Trophoblast cell (in vitro differentiated cells and primary cell): ENCODE data around the gene IL9.

Experiments used
- DNase-seq, 2 donors: peaks; one replicate each; pipeline ENCODE4 v3.0.0-alpha.2; 2016
- H2AFZ ChIP-seq: 2 replicates; pipeline ENCODE4 v1.6.1; 2013; ENCODE audit warnings: low read length, moderate library complexity, mild to moderate bottlenecking; ENCODE audit not compliant: insufficient read depth, poor library complexity
- H2AK5ac ChIP-seq: 2 replicates; pipeline ENCODE4 v1.6.1; 2013; ENCODE audit warnings: mild to moderate bottlenecking, low read length
- H2BK120ac ChIP-seq: 2 replicates; pipeline ENCODE4 v1.6.1; 2013; ENCODE audit warnings: low read length, mild to moderate bottlenecking, moderate library complexity; ENCODE audit not compliant: insufficient read depth, poor library complexity
- H2BK12ac ChIP-seq: 2 replicates; pipeline ENCODE4 v1.6.1; 2013; ENCODE audit warnings: mild to moderate bottlenecking, low read length, moderate library complexity
- H2BK5ac ChIP-seq: 2 replicates; pipeline ENCODE4 v1.6.1; 2013; ENCODE audit warnings: low read length, low read depth, moderate library complexity, mild to moderate bottlenecking; ENCODE audit not compliant: poor library complexity
- H3K14ac ChIP-seq: 2 replicates; pipeline ENCODE4 v1.6.1; 2013; ENCODE audit warnings: mild to moderate bottlenecking, low read length
- H3K18ac ChIP-seq: 2 replicates; pipeline ENCODE4 v1.6.1; 2013; ENCODE audit warnings: mild to moderate bottlenecking, low read length
- H3K23ac ChIP-seq: 2 replicates; pipeline ENCODE4 v1.6.1; 2013; ENCODE audit warnings: low read length
- H3K27ac ChIP-seq: 2 replicates; pipeline ENCODE4 v1.5.1; 2013; ENCODE audit warnings: low read depth, mild to moderate bottlenecking, inconsistent platforms, low read length, moderate library complexity
- H3K27me3 ChIP-seq: 2 replicates; pipeline ENCODE4 v1.6.1; 2013; ENCODE audit warnings: inconsistent platforms, mild to moderate bottlenecking, low read length, moderate library complexity; ENCODE audit not compliant: insufficient read depth
- H3K36me3 ChIP-seq, 2 experiments: 1 replicate in 1 of 2; 2 replicates in 1 of 2; pipeline ENCODE4 v1.6.1; 2013; ENCODE audit warnings: low read length in 2 of 2, mild to moderate bottlenecking in 2 of 2, moderate library complexity in 1 of 2; ENCODE audit not compliant: insufficient read depth in 2 of 2, control insufficient read depth in 1 of 2
- H3K4ac ChIP-seq: 2 replicates; pipeline ENCODE4 v1.6.1; 2013; ENCODE audit warnings: low read depth, mild to moderate bottlenecking, low read length, moderate library complexity
- H3K4me1 ChIP-seq, 2 experiments: 1 replicate in 1 of 2; 2 replicates in 1 of 2; pipeline ENCODE4 v1.6.1; 2013; ENCODE audit warnings: low read length in 2 of 2, mild to moderate bottlenecking in 2 of 2, moderate library complexity in 1 of 2; ENCODE audit not compliant: insufficient read depth in 2 of 2, control insufficient read depth in 1 of 2
- H3K4me2 ChIP-seq: 2 replicates; pipeline ENCODE4 v1.6.1; 2013; ENCODE audit warnings: inconsistent platforms, mild to moderate bottlenecking, low read length, moderate library complexity
- H3K4me3 ChIP-seq: 2 replicates; pipeline ENCODE4 v1.5.1; 2013; ENCODE audit warnings: mild to moderate bottlenecking, low read depth, low read length, inconsistent platforms
- H3K79me1 ChIP-seq: one replicate; pipeline ENCODE4 v1.6.1; 2013; ENCODE audit warnings: low read length
- H3K79me2 ChIP-seq: 2 replicates; pipeline ENCODE4 v1.6.1; 2013; ENCODE audit warnings: low read length, mild to moderate bottlenecking; ENCODE audit not compliant: control insufficient read depth, insufficient read depth, poor library complexity
- H3K9ac ChIP-seq: 2 replicates; pipeline ENCODE4 v1.6.1; 2013; ENCODE audit warnings: mild to moderate bottlenecking, low read length
- H3K9me3 ChIP-seq: 2 replicates; pipeline ENCODE4 v1.6.1; 2013; ENCODE audit warnings: low read depth, mild to moderate bottlenecking, control low read depth, inconsistent platforms, low read length; ENCODE audit not compliant: insufficient read depth
- H4K12ac ChIP-seq: 2 replicates; pipeline ENCODE4 v1.6.1; 2013; ENCODE audit warnings: low read depth, mild to moderate bottlenecking, low read length, moderate library complexity
- H4K8ac ChIP-seq: 2 replicates; pipeline ENCODE4 v1.6.1; 2013; ENCODE audit warnings: low read depth, mild to moderate bottlenecking, low read length, moderate library complexity
- H4K91ac ChIP-seq: one replicate; pipeline ENCODE4 v1.6.1; 2013; ENCODE audit warnings: low read depth, mild to moderate bottlenecking, low read length, moderate library complexity
- WGBS: extraction: QIAGEN DNeasy Blood & Tissue Kit; methylation state at CpG from one replicate; pipeline ENCODE4 v1.1.7; 2013; ENCODE audit warnings: missing lambda C conversion rate; ENCODE audit not compliant: insufficient read length, insufficient coverage; ENCODE audit errors: extremely low coverage; 5-methylcytosine and 5-hydroxymethylcytosine counted together

IL9 gene

DNA sequence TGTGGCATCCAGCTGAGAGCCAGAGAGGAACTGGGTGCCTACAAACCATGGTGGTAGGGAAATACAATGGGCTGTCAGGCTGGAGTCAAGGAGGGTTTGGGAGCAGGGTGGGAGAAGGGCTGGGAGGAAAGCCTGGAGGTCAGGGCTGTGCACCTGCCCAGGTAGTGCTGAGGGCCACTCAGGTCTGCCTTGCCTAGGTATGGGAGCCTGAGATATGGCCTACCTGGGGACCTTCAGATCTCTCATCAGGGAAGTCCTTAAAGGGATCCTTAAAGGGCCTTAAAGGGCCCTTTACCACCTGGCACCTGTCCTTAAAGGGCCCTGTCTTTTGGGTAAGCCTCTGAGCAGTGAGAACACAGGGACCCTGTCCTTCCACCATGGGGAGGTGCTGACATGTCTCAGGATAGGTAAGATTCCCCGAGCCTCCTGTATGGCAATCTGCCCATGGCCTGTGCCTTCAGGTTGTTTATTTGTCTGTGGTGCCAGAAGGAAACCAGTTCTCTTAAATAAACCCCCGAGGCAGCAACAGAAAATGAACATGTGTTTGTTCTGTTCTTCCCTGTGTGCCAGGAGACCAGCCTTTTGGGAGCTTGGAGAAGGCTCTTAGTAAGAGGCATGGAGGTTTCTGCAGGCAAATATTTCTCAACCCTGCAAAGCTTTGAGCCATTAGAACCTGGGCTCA lies 37.9 kb downstream of the IL9 start:
- H3K4me2 ChIP-seq = no peak overlapping the region
- H3K9me3 ChIP-seq = peaks cover 6% of the 10 kb centered on the region
- no peaks in the 10 kb centered on the region for H3K36me3 ChIP-seq
- no peak overlapping the region for H3K23ac ChIP-seq
- no peak overlapping the region for H2AFZ ChIP-seq
- H3K4ac ChIP-seq = no peak overlapping the region
- H3K79me2 ChIP-seq = no peaks in the 10 kb centered on the region
- no peak overlapping the region for H4K91ac ChIP-seq
- H2BK5ac ChIP-seq = no peak overlapping the region
- no peak overlapping the region for H4K12ac ChIP-seq
- H3K27me3 ChIP-seq = no peaks in the 10 kb centered on the region
- no peak overlapping the region for H3K27ac ChIP-seq
- H3K14ac ChIP-seq = no peak overlapping the region
- H3K4me1 ChIP-seq = no peaks in the 10 kb centered on the region
- WGBS = no CpG with 5 or more reads among the region's 2 CpGs
- no peak for DNase-seq
- no peak overlapping the region for H2AK5ac ChIP-seq
- H3K79me1 ChIP-seq = no peaks in the 10 kb centered on the region
- no peak overlapping the region for H4K8ac ChIP-seq
- H3K9ac ChIP-seq = no peak overlapping the region
- no peak overlapping the region for H2BK12ac ChIP-seq
- no peak overlapping the region for H3K18ac ChIP-seq
- H2BK120ac ChIP-seq = no peak overlapping the region
- H3K4me3 ChIP-seq = no peak overlapping the region

- no peak for DNase-seq
Observed at GRCh38 chr5:135851915-135852845, 43.5 kb downstream of the IL9 start.

GRCh38 chr5:135851186-135851914 lies 44.3 kb downstream of the IL9 start:
- Histone ChIP-seq H3K36me3 (no peaks in the 10 kb centered on the region), H3K79me2 (no peaks in the 10 kb centered on the region), H3K9ac (peak overlapping the region; percentile 52), H3K18ac (no peak overlapping the region), H2AK5ac (no peak overlapping the region), H3K4me2 (no peak overlapping the region), H4K91ac (no peak overlapping the region), H3K4me3 (no peak overlapping the region), H3K27ac (no peak overlapping the region), H2BK120ac (no peak overlapping the region), H3K4ac (no peak overlapping the region), H3K79me1 (no peaks in the 10 kb centered on the region), H3K4me1 (no peaks in the 10 kb centered on the region), H4K8ac (no peak overlapping the region), H2BK5ac (no peak overlapping the region), H2AFZ (no peak overlapping the region), H3K23ac (no peak overlapping the region), H3K14ac (no peak overlapping the region), H3K27me3 (no peaks in the 10 kb centered on the region), H3K9me3 (peaks cover 6% of the 10 kb centered on the region), H4K12ac (no peak overlapping the region), H2BK12ac (no peak overlapping the region)
- no peak for DNase-seq
- WGBS = no CpG with 5 or more reads among the region's 24 CpGs

More at GRCh38 chr5:135851915-135852845, 43.5 kb downstream of the IL9 start:
- no CpG with 5 or more reads among the region's 34 CpGs for WGBS
- Histone ChIP-seq H3K79me2 (no peaks in the 10 kb centered on the region), H3K14ac (no peak overlapping the region), H3K4me3 (no peak overlapping the region), H2BK12ac (no peak overlapping the region), H4K91ac (no peak overlapping the region), H3K79me1 (no peaks in the 10 kb centered on the region), H2AK5ac (no peak overlapping the region), H3K27me3 (no peaks in the 10 kb centered on the region), H4K12ac (no peak overlapping the region), H4K8ac (no peak overlapping the region), H3K4me1 (no peaks in the 10 kb centered on the region), H2BK120ac (no peak overlapping the region), H3K4me2 (no peak overlapping the region), H3K9ac (no peak overlapping the region), H3K23ac (no peak overlapping the region), H3K36me3 (no peaks in the 10 kb centered on the region), H2AFZ (no peak overlapping the region), H2BK5ac (no peak overlapping the region), H3K4ac (no peak overlapping the region), H3K18ac (no peak overlapping the region), H3K27ac (no peak overlapping the region), H3K9me3 (peaks cover 8% of the 10 kb centered on the region)

DNA sequence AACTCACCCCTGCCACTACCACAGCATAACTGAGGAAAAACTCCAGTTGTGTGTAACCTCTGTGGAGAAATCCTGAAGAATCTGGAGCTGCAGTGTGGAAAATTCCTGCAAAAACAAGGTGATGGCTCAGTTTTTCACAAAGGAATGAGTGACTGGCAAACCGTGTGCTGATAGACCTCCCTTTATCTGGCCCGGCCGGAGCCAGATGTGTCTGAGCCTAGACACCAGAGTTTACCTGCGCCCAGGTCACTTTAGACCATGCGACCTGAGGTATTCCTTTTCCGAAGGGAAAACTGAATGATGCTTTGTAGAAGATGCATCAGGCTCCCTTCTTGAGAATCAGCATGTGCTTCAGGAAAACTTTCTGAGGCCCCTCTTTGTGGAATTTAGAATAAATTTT lies 45.0 kb downstream of the IL9 start:
- no peak overlapping the region for H2BK120ac ChIP-seq

More for the DNA sequence above, 45.0 kb downstream of the IL9 start:
- Histone ChIP-seq H3K18ac (no peak overlapping the region), H3K4me3 (no peak overlapping the region), H3K14ac (no peak overlapping the region), H4K8ac (no peak overlapping the region), H3K27me3 (no peaks in the 10 kb centered on the region), H3K9ac (no peak overlapping the region), H2AK5ac (no peak overlapping the region), H3K4me1 (no peaks in the 10 kb centered on the region), H3K23ac (no peak overlapping the region), H3K79me2 (no peaks in the 10 kb centered on the region), H4K12ac (no peak overlapping the region), H2BK5ac (no peak overlapping the region), H2BK12ac (no peak overlapping the region), H3K36me3 (no peaks in the 10 kb centered on the region), H3K79me1 (no peaks in the 10 kb centered on the region), H3K27ac (no peak overlapping the region), H4K91ac (no peak overlapping the region), H3K4ac (no peak overlapping the region), H2AFZ (no peak overlapping the region), H3K9me3 (peaks cover 4% of the 10 kb centered on the region), H3K4me2 (no peak overlapping the region)
- DNase-seq = no peak
- WGBS = no CpG with 5 or more reads among the region's 6 CpGs
